ENCODE measurements around the gene PMM2.
"Not testable (repeated sequence)": the region's sequence is repeated elsewhere in the genome, so short reads cannot be mapped to it uniquely, and the experiment has no call there.

Gene PMM2

GRCh38 chr16:8781797-8782196 lies 15.8 kb upstream of the PMM2 start:
- DNase-seq (ENCODE audit: low read depth in 1 of 2, low spot score in 1 of 2), result no peak

GRCh38 chr16:8782673-8783072 lies 15.0 kb upstream of the PMM2 start:
- DNase-seq (ENCODE audit: low read depth in 1 of 2, low spot score in 1 of 2), result no peak

- DNase-seq (ENCODE audit: low read depth in 1 of 2, low spot score in 1 of 2), result no peak
Measured at GRCh38 chr16:8785408-8785807, 12.2 kb upstream of the PMM2 start.

- DNase-seq (ENCODE audit: low read depth in 1 of 2, low spot score in 1 of 2), result not testable (repeated sequence)
Measured at GRCh38 chr16:8786316-8786715, 11.3 kb upstream of the PMM2 start.

GRCh38 chr16:8788578-8789172 lies 9.0 kb upstream of the PMM2 start:
- DNase-seq (ENCODE audit: low read depth in 1 of 2, low spot score in 1 of 2), result no peak

GRCh38 chr16:8795091-8795490 lies 2.5 kb upstream of the PMM2 start:
- DNase-seq (ENCODE audit: low read depth in 1 of 2, low spot score in 1 of 2), result no peak

- DNase-seq (ENCODE audit: low read depth in 1 of 2, low spot score in 1 of 2), result no peak
Measured at GRCh38 chr16:8795818-8796217, 1.8 kb upstream of the PMM2 start.

- no peak for DNase-seq (ENCODE audit: low read depth in 1 of 2, low spot score in 1 of 2)
Measured at GRCh38 chr16:8796469-8797363, 923 bp upstream of the PMM2 start.

- DNase-seq (ENCODE audit: low read depth in 1 of 2, low spot score in 1 of 2), result no peak
Measured at GRCh38 chr16:8798174-8798527, 512 bp downstream of the PMM2 start.

- DNase-seq (ENCODE audit: low read depth in 1 of 2, low spot score in 1 of 2), result no peak
Measured at GRCh38 chr16:8798535-8799157, 1.0 kb downstream of the PMM2 start.

- DNase-seq (ENCODE audit: low read depth in 1 of 2, low spot score in 1 of 2), result no peak
Measured at GRCh38 chr16:8801701-8802100, 4.1 kb downstream of the PMM2 start.

- DNase-seq (ENCODE audit: low read depth in 1 of 2, low spot score in 1 of 2), result not testable (repeated sequence)
Measured at GRCh38 chr16:8803733-8804132, 6.1 kb downstream of the PMM2 start.

GRCh38 chr16:8804313-8804712 lies 6.7 kb downstream of the PMM2 start:
- DNase-seq (ENCODE audit: low read depth in 1 of 2, low spot score in 1 of 2), result no peak

GRCh38 chr16:8806272-8806983 lies 8.8 kb downstream of the PMM2 start:
- DNase-seq (ENCODE audit: low read depth in 1 of 2, low spot score in 1 of 2), result no peak

GRCh38 chr16:8807189-8807588 lies 9.6 kb downstream of the PMM2 start:
- DNase-seq (ENCODE audit: low read depth in 1 of 2, low spot score in 1 of 2), result no peak

- no peak for DNase-seq (ENCODE audit: low read depth in 1 of 2, low spot score in 1 of 2)
Measured at GRCh38 chr16:8808009-8808408, 10.4 kb downstream of the PMM2 start.

- DNase-seq (ENCODE audit: low read depth in 1 of 2, low spot score in 1 of 2), result no peak
Measured at GRCh38 chr16:8808613-8809353, 11.1 kb downstream of the PMM2 start.

GRCh38 chr16:8812162-8812843 lies 14.7 kb downstream of the PMM2 start:
- no peak for DNase-seq (ENCODE audit: low read depth in 1 of 2, low spot score in 1 of 2)

GRCh38 chr16:8814095-8814806 lies 16.6 kb downstream of the PMM2 start:
- DNase-seq (ENCODE audit: low read depth in 1 of 2, low spot score in 1 of 2), result no peak

Measured in stimulated activated CD4-positive, alpha-beta T cell treated with anti-CD3 and anti-CD28 coated beads, Interleukin-15, amount 100 ng/mL, for 1 hour (primary cell).